Glomerular visceral epithelial cell (primary cell): ENCODE data around the gene CNOT3.

Source experiments
- DNase-seq: peaks from one replicate; pipeline ENCODE4 v3.0.0-alpha.2; 2016; ENCODE audit errors: extremely low spot score

Gene CNOT3

DNA sequence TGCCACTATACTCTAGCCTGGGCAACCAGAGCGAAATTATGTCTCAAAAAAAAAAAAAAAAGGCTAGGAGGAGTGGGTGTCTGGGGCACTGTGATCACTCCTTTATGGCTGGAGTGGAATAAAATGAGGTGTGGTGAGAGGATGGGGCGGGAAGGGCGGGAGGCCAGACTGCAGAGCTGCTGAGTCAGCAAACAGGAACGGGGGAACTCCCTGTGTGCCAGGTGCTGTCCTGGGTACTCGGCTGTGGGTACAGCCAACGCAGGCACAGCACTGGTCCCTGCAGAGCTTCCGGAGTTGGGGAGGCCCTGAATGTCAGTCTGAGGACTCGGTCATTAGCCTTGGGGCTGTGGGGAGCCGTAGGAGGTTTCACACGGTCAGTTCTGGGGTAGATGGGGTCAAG, 16.3 kb upstream of the CNOT3 start:
- DNase-seq = no peak

DNA sequence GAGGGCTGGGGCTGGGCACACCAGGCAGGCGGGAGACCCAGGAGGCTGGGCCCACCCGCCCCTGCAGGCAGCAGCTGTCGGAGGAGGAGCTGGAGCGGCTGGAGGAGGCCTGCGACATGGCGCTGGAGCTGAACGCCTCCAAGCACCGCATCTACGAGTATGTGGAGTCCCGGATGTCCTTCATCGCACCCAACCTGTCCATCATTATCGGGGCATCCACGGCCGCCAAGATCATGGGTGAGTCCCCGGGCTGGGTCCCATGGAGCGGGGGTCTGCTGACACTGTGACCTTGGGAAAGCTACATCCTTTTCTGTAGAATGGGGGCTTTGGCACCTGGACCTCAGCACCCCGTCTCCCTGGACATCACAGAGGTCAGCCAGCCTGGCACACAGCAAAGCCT, 13.9 kb upstream of the CNOT3 start:
- no peak for DNase-seq

DNA sequence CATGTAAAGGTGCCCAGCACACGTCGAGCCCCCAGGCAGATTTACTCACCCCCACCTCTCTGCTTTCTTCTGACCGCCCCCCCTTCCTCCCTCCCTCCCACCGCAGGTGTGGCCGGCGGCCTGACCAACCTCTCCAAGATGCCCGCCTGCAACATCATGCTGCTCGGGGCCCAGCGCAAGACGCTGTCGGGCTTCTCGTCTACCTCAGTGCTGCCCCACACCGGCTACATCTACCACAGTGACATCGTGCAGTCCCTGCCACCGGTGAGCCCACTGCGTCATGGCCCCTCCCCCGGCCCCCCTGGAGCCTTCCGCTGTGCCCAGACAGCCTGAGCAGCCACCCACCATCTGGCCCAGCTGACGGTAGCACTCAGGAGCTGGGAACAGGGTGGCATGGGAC, 13.2 kb upstream of the CNOT3 start:
- no peak for DNase-seq

DNA sequence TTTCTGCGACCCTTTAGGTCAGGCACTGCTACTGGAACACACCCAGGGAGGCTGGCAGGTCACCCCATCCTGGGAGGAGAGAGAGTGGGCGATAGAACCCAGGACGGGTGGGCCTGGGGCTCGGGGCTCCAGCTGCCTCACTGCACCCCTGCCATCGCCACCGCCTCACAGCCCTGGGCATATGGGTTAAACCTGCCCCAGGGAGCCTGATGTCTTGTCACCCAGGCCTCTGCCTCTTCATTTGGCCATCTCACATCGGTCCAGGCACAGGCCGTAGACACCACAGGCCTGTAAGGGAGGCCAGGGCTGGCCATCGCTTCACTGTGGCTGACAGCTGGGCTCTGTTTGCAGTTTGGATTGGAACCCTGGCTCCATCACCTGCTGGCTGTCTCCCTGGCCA, 11.8 kb upstream of the CNOT3 start:
- DNase-seq = no peak

DNA sequence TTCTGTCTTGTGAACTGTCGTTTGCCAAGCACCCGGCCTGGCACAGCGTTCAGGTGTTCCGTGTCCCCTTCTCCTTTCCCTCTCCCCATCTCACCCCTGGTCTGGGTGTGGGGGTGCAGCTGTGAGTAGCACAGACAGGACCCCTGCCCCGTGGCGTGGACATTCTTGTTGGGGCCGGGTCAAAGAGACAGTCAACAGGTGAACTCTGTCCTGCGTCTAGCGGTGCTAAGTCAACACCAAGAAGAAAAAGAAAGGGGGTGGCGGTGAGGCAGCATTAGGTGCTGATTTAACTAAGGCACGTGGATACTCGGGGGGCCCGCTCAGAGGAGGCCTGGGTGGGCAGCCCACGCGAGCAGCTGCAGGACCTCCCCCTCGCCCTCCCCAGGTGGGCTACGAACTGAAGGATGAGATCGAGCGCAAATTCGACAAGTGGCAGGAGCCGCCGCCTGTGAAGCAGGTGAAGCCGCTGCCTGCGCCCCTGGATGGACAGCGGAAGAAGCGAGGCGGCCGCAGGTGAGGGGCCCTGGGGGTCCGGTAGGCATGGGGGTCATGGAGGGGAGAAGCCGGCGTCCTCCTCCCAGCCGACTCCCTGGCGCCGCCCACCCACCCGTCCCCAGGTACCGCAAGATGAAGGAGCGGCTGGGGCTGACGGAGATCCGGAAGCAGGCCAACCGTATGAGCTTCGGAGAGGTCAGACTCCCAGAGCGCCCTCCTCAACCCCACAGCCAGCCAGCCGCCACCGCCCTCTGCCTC, 9.7 kb upstream of the CNOT3 start:
- no peak for DNase-seq

DNA sequence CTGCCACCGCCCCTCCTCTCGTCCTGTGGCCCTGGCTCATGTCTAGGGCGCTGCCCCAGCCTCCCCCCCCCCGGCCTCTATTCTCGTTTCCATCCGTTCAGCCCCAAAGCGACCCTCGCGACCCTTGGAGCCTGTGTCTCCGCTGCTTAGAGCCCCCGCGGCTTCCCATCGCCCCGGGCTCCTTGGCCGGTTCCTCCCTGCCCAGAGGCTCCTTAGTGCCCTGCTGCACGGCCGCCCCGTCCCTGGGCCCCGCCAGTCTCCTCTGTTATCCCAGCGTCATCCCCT, 9.2 kb upstream of the CNOT3 start:
- no peak for DNase-seq

DNA sequence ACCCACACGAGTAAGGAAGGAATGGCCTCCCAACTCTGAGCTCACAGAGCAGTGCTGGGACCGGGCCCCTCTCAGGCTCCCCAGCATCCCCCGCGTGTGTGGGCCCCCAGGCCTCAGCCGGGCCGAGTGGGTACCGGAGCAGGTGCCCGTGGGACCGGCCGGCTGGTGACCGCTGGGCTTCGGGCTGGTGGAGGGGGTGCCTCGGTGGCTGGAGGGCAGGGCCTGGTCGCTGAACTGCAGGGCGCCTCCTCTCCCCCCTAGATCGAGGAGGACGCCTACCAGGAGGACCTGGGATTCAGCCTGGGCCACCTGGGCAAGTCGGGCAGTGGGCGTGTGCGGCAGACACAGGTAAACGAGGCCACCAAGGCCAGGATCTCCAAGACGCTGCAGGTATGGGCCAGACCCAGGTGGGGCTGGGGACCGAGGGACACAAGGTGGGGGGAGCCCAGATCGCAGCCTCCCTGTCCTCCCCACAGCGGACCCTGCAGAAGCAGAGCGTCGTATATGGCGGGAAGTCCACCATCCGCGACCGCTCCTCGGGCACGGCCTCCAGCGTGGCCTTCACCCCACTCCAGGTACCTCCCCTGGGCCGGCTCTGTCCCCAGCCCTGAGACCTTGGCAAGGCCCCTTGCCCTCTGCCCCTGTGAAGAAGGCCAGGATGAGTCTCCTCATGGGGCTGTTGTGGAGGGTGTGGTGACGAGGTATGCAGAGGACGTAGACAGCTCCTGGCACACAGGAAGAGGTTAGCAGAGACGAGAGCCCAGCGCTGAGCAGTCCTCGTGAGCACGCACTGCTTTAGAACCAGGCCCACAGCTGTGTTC, 8.6 kb upstream of the CNOT3 start:
- DNase-seq = no peak

DNA sequence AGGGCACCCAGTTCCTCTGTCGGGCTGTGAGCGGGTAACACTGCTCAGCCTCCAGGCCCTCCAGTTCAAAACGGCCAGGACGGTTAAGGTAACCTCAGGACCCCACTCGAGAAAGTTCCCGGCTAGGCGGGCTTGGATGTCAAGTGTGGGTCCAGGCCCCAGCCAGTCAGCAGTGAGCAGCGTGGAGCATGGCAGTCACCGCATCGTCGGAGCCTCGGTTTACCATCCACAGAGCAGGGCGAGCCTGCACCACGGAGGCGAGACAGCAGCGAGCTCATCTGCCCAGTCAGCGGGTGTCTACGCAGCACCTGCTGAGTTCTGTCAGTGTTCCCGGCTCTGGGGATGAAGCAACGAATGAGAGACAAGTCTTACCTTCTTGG, 8.0 kb upstream of the CNOT3 start:
- no peak for DNase-seq

DNA sequence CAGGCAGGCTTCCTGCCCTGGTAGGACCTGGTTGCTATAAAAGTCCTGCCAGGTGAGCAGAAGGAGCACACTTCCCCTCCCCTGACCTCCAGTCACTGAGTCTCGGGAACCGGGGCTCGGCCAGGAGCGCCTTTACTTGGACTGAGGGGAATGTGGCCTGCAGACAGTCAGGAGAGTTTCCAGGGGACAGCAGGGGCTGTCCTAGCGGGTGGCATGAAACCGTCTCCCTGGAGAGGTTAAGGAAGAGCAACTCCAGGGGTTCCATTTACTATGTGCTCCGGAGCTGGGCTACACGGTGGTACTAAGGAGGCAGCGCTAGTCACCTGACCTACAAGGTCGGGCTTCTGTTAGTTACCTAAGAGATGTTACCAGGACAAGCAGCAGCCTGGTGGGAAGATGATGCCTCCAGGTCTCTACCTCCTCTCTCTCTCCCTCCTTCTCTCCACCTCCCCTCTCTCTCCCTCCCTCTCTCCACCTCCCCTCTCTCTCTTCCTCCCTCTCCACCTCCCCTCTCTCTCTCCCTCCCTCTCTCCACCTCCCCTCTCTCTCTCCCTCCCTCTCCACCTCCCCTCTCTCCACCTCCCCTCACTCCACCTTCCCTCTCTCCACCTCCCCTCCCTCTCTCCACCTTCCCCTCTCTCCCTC, 4.1 kb upstream of the CNOT3 start:
- DNase-seq = peak; percentile 90

DNA sequence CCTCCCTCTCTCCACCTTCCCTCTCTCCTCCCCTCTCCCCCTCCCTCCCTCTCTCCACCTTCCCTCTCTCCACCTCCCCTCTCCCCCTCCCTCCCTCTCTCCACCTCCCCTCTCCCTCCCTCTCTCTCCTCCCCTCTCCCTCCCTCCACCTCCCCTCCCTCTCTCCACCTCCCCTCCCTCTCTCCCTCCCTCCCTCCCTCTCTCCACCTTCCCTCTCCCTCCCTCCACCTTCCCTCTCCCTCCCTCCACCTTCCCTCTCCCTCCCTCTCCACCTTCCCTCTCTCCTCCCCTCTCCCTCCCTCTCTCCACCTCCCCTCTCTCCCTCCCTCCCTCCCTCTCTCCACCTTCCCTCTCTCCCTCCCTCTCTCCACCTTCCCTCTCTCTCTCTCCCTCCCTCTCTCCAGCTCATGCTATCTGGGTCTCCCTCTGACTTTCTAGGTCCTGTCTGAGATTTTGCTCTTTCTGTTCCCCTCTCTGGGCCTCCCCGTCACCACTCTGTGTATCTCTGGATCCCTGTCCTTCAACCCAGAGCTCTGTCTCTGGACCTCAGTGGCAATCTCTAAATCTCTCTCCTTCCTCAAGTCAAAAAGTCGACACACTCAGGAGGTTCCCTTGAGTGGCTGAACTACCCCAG, 3.5 kb upstream of the CNOT3 start:
- DNase-seq = no peak

DNA sequence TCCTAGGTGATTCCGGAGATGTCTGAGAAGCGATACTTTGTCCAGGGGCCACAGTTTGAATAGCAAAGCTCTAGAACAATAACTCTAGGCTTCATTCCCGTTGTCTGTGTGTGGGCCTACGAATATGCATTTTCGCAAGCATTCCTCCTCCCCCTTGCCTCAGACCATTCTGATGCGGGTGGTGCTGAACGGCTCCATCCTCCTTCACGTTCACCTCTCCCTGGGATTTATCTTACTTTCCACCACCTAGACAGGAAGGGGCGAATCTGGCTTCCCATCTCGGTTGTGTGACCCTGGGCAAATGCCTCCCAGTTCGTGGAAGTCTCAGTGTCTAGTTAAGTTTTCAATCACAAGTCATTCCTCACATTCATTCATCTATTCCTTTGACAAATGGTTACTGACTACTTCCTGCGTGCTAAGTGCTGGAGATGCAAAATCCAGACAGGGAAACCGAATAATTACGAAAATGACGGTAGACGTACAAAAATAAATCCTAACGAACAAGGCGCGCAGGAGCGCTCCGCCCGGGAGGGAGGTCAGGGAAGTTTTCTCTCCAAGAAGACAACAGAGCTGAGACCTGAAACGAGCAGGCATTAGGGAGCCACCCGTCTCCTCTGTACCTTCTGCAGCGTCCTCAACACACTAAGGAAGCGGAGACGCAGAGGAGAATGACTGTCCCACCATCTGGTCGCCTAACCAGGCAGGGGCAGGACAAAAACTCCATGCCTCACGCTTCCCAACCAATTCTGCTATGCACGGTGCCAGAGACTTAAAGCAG, 1.3 kb upstream of the CNOT3 start:
- no peak for DNase-seq

DNA sequence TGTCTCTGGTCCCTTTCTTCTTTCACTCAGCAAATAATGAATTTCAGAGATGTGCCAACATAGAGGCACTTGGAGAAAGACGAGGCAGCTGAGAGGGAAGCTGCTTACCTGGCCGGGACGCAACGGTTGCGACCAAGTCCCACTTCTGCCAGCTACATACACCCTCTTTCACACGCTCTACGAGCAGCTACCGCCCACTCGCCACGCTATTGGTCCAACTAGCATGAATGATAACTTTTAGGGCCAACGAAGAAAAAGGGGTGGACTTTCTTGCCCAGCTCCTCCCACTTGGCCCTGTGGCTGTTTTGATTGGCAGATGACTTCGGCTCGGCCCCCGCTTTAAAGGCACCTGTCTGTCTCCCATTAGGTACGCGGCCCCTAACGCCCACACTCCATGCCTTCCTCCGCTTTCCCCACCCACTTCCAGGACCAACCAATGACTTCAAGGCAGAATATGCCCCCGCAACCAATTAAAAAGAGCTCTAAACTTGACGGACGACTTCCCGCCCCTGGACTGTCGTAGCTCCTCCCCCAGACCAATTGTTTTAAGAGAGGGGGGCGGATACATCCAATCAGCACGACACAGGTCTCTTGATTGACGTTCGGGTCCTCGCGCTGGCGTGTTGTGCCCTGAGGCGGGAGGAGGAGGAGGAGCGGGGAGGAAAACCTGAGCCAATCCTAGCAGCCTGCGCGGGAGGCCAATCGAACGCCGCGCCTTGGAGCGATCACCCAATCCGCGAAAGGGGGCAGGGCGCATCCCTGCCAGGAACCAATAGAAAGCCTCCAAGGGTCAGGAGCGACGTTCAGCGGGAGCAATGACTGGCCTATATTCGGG, 481 bp upstream of the CNOT3 start:
- peak; percentile 100 for DNase-seq

DNA sequence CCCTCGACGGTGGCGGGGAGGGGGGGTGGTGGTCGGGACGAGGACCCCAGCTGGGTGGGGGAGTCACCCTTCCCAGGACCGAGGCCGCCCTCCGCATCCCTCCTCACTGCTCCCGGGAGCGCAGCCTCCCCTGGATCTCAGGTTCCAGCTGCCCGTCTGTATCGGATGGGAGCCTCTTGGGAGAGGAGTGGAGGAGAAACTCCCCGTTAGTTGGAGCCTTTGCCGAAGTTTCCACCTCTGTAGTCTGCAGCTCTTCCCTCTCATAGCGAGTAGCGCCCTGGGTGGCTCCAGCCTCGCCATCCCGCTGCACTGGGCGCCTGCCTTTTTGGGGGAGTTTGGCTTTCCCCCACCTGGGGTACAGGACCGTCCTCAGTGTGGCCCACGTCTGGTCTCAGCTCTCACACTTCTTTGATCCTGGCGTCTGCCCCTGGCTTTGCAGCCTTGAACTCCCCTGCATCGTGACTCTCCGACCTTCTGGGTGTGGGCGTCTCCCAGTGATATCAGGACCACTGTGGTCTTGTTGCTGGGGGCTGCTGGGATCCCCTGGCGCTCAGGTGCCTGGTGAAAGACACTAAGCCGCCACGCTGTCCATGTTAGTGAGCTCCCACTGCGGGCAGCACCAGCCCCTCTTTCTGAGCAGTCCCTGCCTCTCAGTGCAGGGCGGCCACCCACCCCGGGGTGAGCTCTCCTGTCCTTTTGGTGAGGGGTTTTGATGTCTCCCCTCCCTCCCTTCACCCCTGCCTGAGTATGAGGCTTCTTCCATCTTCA, 1.1 kb downstream of the CNOT3 start:
- no peak for DNase-seq

DNA sequence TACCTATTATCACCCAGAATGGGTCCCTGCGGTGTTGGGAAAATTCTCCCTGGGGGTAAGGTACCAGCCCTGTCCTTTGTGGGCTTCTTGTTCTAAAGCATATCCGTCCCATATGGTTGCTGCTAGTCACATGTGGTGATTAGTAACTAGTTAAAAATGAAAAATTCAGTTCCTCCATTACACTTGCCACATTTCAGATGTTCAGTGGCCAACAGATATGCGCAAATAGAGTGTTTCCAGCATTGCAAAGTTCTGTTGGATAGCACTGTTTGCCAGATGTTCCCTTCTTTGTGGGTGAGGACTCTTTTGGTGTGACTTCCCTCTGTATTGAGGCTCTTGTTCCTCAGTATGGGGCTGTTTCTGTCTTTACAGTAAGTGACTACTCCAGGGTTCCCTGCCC, 3.8 kb downstream of the CNOT3 start:
- no peak for DNase-seq

DNA sequence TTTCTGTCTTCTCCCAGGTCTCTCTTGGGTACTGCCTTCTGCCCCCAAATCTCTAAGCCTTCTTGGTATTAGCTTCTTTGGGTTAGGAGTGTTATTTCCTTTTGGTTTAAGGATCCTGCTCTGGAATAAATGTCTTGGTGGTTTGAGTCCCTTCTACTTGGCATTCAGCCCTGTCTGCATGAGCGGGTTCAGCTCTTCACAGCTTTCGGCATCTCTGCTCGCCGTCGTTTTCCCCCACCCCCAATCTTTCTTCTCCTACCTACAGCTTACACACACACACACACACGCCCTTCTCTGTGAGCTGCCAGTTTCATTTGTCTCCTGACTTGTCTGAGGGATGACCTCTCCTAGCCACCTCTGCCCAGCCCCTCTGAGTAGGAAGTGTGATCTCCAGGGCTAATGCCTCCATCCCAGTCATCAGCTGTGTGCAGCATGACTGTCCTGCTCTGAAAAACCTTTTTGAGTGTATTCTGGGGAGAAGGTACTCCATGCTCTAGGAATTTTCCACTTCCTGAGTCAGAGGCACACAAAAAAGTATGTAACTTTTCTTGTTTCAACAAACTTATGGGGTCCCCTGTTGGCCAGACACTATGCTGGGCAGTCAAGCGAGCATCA, 4.7 kb downstream of the CNOT3 start:
- DNase-seq = peak; percentile 29

DNA sequence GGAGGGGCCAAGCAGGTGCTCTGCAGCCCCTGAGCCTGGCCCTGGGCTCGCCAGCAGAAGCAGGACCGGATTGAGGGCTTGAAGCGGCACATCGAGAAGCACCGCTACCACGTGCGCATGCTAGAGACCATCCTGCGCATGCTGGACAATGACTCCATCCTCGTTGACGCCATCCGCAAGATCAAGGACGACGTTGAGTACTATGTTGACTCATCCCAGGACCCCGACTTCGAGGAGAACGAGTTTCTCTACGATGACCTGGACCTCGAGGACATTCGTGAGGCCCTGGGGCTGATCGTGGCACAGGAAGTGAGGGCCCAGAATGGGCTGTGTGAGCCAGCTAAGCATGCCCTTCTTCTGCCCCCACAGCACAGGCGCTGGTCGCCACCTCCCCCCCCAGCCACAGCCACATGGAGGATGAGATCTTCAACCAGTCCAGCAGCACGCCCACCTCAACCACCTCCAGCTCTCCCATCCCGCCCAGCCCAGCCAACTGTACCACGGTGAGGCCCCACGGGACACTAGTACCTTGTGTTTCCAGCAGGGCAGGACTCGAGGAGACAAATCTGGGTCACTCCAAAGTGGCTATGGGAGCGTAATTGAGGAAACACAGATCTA, 8.1 kb downstream of the CNOT3 start:
- DNase-seq = no peak

DNA sequence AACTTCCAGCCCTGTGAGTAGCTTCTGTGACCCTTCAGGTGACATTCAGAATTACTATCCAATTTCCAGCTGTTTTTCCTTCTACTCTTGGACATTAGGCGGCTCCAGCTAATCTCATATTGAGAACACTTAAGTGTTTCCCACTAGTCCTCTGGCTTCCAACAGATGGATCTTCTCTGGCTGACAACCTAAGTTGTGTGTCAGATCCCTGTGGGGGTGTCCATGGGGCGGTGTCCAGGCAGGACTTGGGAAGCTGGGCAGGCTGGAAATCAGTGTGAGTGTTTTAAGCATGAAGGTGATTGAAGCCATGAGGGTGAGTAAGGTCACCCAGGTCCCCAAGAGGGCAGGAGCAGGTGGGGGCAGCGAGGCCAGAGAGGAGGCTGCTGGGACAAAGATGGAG, 10.1 kb downstream of the CNOT3 start:
- no peak for DNase-seq

DNA sequence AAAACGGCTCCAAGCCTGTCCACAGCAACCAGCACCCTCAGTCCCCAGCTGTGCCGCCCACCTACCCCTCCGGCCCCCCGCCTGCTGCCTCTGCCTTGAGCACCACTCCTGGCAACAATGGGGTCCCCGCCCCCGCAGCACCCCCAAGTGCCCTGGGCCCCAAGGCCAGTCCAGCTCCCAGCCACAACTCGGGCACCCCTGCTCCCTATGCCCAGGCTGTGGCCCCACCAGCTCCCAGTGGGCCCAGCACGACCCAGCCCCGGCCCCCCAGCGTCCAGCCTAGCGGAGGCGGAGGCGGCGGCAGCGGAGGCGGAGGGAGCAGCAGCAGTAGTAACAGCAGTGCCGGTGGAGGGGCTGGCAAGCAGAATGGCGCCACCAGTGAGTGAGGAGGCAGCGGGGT, 10.6 kb downstream of the CNOT3 start:
- no peak for DNase-seq
